Thyroid gland (tissue), 4 donors: ENCODE measurements around the gene OR5B12. TPM values are rescaled to one million over a fixed set of nuclear protein-coding genes. Genes with fewer than 3 reads are reported as not detected.

Source experiments
- DNase-seq, 2 donors: peaks; one replicate each; pipeline ENCODE4 v3.0.0-alpha.2; 2019
- H3K27ac ChIP-seq, 3 donors: fragments of 200-600 bp; sonication (generic); 1 replicate in 2 of 3; 2 replicates in 1 of 3; pipeline ENCODE4 v1.5.1; 2016 to 2019; ENCODE audit warnings: mild to moderate bottlenecking in 1 of 3, moderate library complexity in 1 of 3
- H3K27me3 ChIP-seq: fragments of 200-600 bp; sonication (generic); one replicate; pipeline ENCODE4 v1.5.1; 2019
- H3K36me3 ChIP-seq, 2 donors: fragments of 200-600 bp; sonication (generic); one replicate each; pipeline ENCODE4 v1.5.1; 2016 to 2019
- H3K4me1 ChIP-seq, 2 donors: fragments of 200-600 bp; sonication (generic); one replicate each; pipeline ENCODE4 v1.5.1; 2017 to 2019
- H3K4me3 ChIP-seq, 3 donors: fragments of 200-600 bp; sonication (generic); replicated peaks in 1 of 3; 1 replicate in 2 of 3; 2 replicates in 1 of 3; pipeline ENCODE4 v1.5.1; 2016; ENCODE audit warnings: mild to moderate bottlenecking in 1 of 3
- H3K9me3 ChIP-seq: fragments of 200-600 bp; sonication (generic); one replicate; pipeline ENCODE4 v1.5.1; 2017
- CTCF ChIP-seq, 6 experiments: fragments of 200-600 bp in 3 of 6; fragments of 450-650 bp in 3 of 6; sonication (generic) in 3 of 6; IDR thresholded peaks; one replicate each; pipeline ENCODE4 v1.5.1; 2016 to 2019; ENCODE audit warnings: antibody characterized with exemption in 6 of 6, mild to moderate bottlenecking in 2 of 6, inconsistent platforms in 1 of 6, moderate library complexity in 1 of 6
- POLR2A ChIP-seq, 2 donors: fragments of 450-650 bp; IDR thresholded peaks; one replicate each; pipeline ENCODE4 v1.6.1; 2017; ENCODE audit warnings: antibody characterized with exemption in 2 of 2, mild to moderate bottlenecking in 2 of 2, moderate library complexity in 1 of 2
- WGBS, 2 donors: methylation state at CpG; one replicate each; pipeline ENCODE4 v1.1.5; 2017; 5-methylcytosine and 5-hydroxymethylcytosine counted together
- intact Hi-C: fragments of 100-400 bp; cut with DNase I; formaldehyde crosslinking; loops from one replicate; pipeline ENCODE4 v1.15.1; 2023
- total RNA-seq, 4 donors: library from RNA; depleted of rRNA; stranded (reverse); fragments of >200 nt; gene quantifications; one replicate each; pipeline ENCODE4 v1.2.3, GENCODE V29; 2016

The OR5B12 gene
- total RNA-seq, 4 donors from 2014 or later = not detected

GRCh38 chr11:58465690-58466089 lies 23.7 kb upstream of the OR5B12 start:
- no peaks in the 10 kb centered on the region for H3K4me1 ChIP-seq
- intact Hi-C loops = no loop called here
- 64 to 69% methylated on average over 3 of the region's 3 CpGs for WGBS, 2 donors
- no peak overlapping the region for H3K4me3 ChIP-seq
- H3K36me3 ChIP-seq = no peaks in the 10 kb centered on the region
- no peaks in the 10 kb centered on the region for H3K9me3 ChIP-seq
- TF ChIP-seq CTCF (IDR thresholded peaks at IDR 0.05) (no peak), POLR2A (IDR thresholded peaks at IDR 0.05) (no peak)
- no peak for DNase-seq
- no peak overlapping the region for H3K27ac ChIP-seq
- no peaks in the 10 kb centered on the region for H3K27me3 ChIP-seq

GRCh38 chr11:58451585-58451984 lies 9.5 kb upstream of the OR5B12 start:
- no peak for DNase-seq
- Histone ChIP-seq H3K4me1 (no peaks in the 10 kb centered on the region), H3K27me3 (no peaks in the 10 kb centered on the region), H3K27ac (no peak overlapping the region), H3K9me3 (no peaks in the 10 kb centered on the region), H3K36me3 (no peaks in the 10 kb centered on the region), H3K4me3 (no peak overlapping the region)
- no peak for TF ChIP-seq POLR2A (IDR thresholded peaks at IDR 0.05)
- TF ChIP-seq CTCF (IDR thresholded peaks at IDR 0.05) = no peak
- intact Hi-C loops = no loop called here
- WGBS, 2 donors = 45 to 56% methylated on average over 3 of the region's 3 CpGs

- 84 to 85% methylated on average over 6 of the region's 6 CpGs for WGBS, 2 donors
- H3K9me3 ChIP-seq = no peaks in the 10 kb centered on the region
Observed at GRCh38 chr11:58446294-58446693, 4.3 kb upstream of the OR5B12 start.

GRCh38 chr11:58444300-58444699 lies 2.3 kb upstream of the OR5B12 start:
- no peak for DNase-seq
- TF ChIP-seq CTCF (IDR thresholded peaks at IDR 0.05) (no peak), POLR2A (IDR thresholded peaks at IDR 0.05) (no peak)
- WGBS, 2 donors = 96 to 100% methylated on average over 2 of the region's 2 CpGs
- H3K27me3 ChIP-seq = no peaks in the 10 kb centered on the region
- no peaks in the 10 kb centered on the region for H3K9me3 ChIP-seq
- H3K4me3 ChIP-seq = no peak overlapping the region
- H3K4me1 ChIP-seq = no peaks in the 10 kb centered on the region
- intact Hi-C loops = no loop called here
- no peaks in the 10 kb centered on the region for H3K36me3 ChIP-seq
- H3K27ac ChIP-seq = no peak overlapping the region

More at GRCh38 chr11:58446294-58446693, 4.3 kb upstream of the OR5B12 start:
- H3K4me3 ChIP-seq = no peak overlapping the region
- H3K27me3 ChIP-seq = no peaks in the 10 kb centered on the region
- no peak for DNase-seq
- H3K27ac ChIP-seq = no peak overlapping the region
- intact Hi-C loops = no loop called here
- no peaks in the 10 kb centered on the region for H3K4me1 ChIP-seq
- H3K36me3 ChIP-seq = no peaks in the 10 kb centered on the region
- no peak for TF ChIP-seq CTCF (IDR thresholded peaks at IDR 0.05)
- no peak for TF ChIP-seq POLR2A (IDR thresholded peaks at IDR 0.05)

GRCh38 chr11:58438486-58438885 lies 3.5 kb downstream of the OR5B12 start:
- H3K27ac ChIP-seq = no peak overlapping the region
- H3K4me3 ChIP-seq = no peak overlapping the region
- H3K9me3 ChIP-seq = no peaks in the 10 kb centered on the region
- no peaks in the 10 kb centered on the region for H3K36me3 ChIP-seq
- H3K27me3 ChIP-seq = no peaks in the 10 kb centered on the region
- WGBS, 2 donors = 52 to 59% methylated on average over 4 of the region's 4 CpGs
- intact Hi-C loops = no loop called here
- no peak for DNase-seq
- TF ChIP-seq POLR2A (IDR thresholded peaks at IDR 0.05) (no peak), CTCF (IDR thresholded peaks at IDR 0.05) (no peak)
- H3K4me1 ChIP-seq = no peaks in the 10 kb centered on the region
